Globus pallidus (tissue), 1 donor: ENCODE results near the gene ITLN1.

Experiments
- DNase-seq: peaks from one replicate; pipeline ENCODE4 v3.0.0-alpha.2; 2015; ENCODE audit warnings: low spot score

The ITLN1 gene

GRCh38 chr1:160858097-160858496, 26.9 kb downstream of the ITLN1 start:
- DNase-seq: no peak

GRCh38 chr1:160855181-160855981, 29.6 kb downstream of the ITLN1 start:
- no peak for DNase-seq

DNA sequence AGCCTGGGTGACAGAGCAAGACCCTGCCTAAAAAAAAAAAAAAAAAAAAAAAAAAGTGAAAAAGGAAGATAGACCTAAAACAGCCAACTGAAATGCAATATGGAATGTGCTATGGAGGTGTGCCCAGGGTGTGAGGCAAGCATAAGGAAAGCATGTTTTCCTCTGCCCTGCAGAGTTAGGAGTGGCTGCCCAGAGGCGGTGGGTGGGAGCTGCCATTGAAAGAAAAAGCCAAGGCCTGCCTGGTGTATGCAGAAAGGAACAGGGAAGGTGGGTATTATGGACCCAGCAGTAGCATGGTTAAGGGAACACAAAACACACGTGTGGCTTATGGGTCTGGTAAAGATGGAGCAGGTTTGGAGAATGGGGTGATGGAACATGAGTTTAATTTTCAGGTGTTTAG, 31.2 kb downstream of the ITLN1 start:
- no peak for DNase-seq

DNA sequence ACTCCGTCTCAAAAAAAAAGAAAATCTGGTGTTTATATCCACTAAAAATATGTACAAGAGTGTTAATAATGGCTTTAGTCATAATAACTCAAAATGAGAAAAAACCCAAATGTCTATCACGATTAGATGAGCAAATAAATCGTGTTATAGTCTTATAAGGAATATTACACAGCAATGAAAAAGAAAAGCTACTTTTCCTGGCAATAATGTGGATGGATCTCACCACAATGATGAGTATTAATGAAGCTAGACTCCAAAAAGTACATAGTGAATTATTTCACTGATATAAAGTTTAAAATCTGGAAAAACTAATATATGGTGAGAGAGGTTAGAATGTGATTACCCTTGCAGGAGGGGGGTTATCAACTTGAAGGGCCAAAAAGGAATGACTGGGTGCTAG, 32.0 kb downstream of the ITLN1 start:
- no peak for DNase-seq

- no peak for DNase-seq
Observed at GRCh38 chr1:160850993-160851392, 34.0 kb downstream of the ITLN1 start.

DNA sequence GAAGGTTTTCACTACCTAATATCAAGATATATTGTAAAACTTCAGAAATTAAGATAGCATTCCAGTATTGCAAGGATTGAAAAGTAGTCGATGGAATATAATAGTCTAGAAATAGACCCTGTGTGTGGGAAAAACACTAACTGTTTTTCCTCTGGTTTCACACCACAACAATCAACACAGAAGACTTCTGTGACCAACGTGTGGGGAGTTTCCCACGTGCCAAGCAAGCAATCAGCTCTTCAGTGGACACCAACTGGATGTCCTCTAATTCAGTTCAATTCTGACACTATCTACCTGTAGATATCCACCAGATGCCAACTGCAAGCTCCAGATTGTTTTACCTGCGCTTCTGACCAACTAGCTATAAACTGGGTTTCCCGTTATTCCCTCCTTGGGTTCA, 34.4 kb downstream of the ITLN1 start:
- DNase-seq: no peak

DNA sequence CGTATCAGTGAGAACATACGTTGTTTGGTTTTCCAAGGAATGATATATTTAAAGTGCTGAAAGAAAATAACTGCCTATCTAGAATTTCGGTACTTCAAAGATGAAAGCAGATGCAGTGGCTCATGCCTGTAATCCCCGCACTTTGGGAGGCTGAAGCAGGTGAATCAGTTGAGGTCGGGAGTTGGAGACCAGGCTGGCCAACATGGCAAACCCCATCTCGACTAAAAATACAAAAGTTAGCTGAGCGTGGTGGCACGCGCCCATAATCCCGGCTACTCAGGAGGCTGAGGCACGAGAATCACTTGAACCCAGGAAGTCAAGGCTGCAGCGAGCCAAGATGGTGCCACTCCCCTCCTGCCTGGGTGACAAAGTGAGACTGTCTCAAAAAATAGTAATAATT, 38.7 kb downstream of the ITLN1 start:
- DNase-seq: no peak

DNA sequence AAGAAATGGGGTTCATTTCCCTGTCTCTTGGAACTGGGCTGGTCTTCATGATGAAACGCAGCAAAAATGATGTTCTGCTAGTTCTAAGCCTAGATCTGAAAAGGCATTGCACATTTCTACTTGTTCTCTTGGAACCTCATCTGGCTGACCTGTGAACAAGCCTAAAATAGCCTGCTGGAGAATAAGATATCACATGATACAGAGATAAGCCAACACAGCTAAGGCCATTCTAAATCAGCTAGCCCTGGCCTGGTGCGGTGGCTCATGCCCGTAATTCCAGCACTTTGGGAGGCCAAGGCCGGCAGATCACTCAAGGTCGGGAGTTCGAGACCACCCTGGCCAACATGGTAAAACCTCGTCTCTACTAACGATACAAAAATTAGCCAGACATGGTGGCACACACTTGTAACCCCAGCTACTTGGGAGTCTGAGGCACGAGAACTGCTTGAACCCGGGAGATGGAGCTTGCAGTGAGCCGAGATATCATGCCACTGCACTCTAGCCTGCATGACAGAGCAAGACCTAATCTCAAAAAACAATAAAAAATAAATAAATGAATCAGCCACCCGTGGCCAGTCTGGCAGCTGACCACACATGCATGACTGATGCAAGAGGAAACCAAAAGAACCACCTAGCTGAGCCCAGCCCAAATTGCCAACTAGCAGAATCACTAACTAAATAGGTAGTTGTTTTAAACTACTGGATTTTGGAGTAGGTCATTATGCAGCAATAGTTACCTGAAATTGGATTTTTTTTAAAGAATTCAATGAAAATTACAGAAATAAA, 40.3 kb downstream of the ITLN1 start:
- no peak for DNase-seq

- no peak for DNase-seq
Observed at GRCh38 chr1:160841079-160841478, 43.9 kb downstream of the ITLN1 start.

- no peak for DNase-seq
Observed at GRCh38 chr1:160839746-160840145, 45.2 kb downstream of the ITLN1 start.

GRCh38 chr1:160838888-160839287, 46.1 kb downstream of the ITLN1 start:
- DNase-seq: no peak

DNA sequence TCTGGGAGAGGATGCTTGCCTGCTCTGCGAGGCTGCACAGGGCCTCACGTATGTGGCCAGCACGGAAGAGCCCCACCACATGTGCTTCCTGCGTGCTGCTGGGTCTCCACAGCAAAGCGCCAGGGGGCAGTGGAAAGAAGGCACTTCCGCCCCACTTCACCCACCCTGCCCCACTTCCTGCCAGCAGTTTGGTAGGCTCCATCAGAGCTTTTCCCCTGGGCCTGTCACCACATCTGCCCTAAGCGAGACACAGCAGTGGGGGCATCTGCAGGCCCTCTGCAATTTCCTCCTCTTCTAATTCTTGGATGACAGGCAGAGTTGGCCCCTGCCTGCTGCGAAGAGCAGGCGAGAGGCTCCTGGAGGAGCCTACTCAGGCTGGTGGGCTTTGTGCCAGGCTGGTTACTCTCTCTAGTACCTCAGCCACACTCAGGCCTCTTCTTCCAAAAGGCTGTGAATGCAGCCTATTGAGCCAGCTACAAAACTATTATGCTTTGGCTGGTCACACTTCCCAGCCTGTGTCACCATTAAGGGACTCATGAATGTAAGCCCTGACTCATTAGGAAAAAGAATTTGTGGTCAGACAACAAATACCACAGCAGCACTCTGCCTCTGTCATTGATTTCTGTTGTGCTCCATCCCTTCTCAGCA, 47.3 kb downstream of the ITLN1 start:
- DNase-seq: peak; percentile 36

- no peak for DNase-seq
Observed at GRCh38 chr1:160836981-160837557, 47.9 kb downstream of the ITLN1 start.

DNA sequence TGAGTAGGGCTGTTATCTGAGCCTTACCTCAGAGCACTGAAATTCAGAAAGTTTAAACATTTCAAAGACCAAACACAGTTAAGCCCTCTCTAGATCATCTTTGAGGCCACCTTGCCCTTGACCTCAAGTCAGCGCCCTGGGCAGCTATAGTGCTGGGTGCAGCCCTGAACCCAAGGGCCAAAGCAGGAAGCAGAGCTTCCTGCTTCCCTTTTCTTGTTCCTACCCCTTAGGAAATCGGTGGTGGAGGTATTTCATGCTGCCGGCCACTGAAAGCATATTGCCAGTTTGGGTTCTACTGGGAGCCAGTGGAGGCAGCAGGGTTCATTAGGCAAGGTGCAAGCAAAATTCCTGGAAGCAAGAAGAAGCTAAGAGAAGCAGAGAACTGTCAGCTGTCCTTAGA, 48.4 kb downstream of the ITLN1 start:
- no peak for DNase-seq

- DNase-seq: no peak
Observed at GRCh38 chr1:160835751-160836150, 49.2 kb downstream of the ITLN1 start.

GRCh38 chr1:160834945-160835565, 49.9 kb downstream of the ITLN1 start:
- DNase-seq: no peak

- DNase-seq: no peak
Observed at GRCh38 chr1:160830321-160831153, 54.4 kb downstream of the ITLN1 start.

DNA sequence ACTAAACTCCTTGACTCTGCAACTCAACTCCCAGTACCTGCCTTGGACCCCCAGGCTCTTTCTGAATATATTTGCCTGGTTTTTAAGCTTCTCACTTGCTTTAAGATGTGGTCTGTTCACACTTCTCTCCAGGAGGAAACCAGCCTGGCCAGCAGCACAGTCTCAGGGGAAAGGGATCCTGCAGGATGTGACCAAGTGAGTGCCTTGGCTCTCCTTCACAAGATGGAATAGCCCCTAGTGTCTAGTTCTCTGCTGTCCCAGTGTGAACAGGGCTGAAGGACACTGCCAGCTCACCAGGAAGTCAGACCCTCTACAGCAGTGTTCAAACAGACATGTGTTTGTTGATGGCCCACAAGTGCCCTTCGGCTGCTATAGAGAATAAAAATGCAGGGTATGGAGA, 55.2 kb downstream of the ITLN1 start:
- DNase-seq: no peak

- DNase-seq: no peak
Observed at GRCh38 chr1:160827418-160827817, 57.6 kb downstream of the ITLN1 start.

DNA sequence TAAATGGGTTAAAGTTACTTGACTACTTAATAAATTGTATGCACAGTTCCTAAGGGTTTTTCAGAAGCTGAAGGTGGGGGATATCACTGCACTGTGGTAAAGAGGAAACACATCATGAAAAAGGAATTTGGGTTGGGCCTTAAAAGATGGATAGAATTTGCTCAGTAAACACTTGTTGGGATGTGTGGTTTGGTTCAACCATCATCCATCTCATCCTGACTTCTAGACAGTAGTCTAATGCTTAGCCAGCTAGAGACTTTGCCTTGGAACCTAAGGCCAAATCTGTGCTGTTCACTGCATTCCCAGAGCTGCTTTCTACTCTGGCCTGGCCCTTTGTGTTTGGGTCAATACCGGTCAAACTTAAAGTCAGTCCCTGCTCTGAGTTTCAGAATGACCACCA, 58.4 kb downstream of the ITLN1 start:
- no peak for DNase-seq
